ENCODE data around the gene LHB. TPM values are rescaled to one million over a fixed set of nuclear protein-coding genes. Genes with fewer than 3 reads are reported as not detected.

LHB gene
- total RNA-seq, 2 donors from 2014 or later = not detected

DNA sequence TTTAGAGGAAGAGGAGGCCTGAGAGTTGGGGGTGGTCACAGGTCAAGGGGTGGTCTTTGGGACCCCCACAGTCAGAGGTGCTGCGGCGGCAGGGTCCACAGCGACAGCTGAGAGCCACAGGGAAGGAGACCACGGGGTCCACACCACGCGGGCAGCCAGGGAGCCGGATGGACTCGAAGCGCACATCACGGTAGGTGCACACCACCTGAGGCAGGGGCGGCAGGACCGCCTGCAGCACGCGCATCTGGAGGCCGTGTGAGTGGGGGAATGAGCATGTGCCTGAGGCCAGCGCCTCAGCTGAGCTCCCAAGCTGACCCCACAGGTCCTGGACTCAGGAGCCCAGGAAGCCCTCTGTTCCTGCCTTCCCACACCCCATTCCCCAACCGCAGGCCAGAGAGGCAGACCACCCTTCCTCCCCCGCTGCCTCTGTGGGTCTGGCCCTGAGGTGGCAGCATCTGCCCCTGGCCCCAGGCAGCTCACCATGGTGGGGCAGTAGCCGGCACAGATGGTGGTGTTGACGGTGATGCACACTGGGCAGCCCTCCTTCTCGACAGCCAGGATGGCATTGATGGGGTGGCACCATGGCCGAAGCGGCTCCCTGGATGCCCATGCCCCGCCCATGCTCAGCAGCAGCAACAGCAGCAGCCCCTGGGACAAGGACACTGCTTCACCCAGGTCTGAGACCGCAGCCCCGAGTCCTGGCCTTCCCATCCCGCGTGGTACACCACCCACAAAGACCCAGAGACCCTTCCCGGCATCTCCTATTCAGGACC, 638 bp downstream of the LHB start:
- intact Hi-C loops (cut with DNase I) = no loop called here
- no peak for DNase-seq (ENCODE audit: low spot score)

DNA sequence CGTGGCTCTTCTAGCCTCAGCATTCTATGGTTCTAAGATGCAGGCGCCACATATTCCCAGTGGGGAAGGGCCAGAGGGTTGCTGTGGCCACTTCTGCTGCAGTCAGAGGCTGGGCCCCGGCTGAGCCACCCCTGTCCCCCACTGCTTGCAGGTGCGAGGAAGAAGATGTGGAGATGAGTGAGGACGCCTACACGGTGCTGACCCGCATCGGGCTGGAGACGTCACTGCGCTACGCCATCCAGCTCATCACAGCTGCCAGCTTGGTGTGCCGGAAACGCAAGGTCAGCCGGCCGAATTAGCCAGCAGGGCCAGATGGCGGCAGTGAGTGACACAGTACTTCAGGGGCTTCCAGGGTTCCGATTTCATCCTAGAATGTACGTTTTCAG, 2.0 kb downstream of the LHB start:
- no peak for DNase-seq (ENCODE audit: low spot score)
- intact Hi-C loops (cut with DNase I) = no loop called here

- no peak for DNase-seq (ENCODE audit: low spot score)
- intact Hi-C loops (cut with DNase I) = no loop called here
Measured at GRCh38 chr19:49014123-49014869, 2.6 kb downstream of the LHB start.

DNA sequence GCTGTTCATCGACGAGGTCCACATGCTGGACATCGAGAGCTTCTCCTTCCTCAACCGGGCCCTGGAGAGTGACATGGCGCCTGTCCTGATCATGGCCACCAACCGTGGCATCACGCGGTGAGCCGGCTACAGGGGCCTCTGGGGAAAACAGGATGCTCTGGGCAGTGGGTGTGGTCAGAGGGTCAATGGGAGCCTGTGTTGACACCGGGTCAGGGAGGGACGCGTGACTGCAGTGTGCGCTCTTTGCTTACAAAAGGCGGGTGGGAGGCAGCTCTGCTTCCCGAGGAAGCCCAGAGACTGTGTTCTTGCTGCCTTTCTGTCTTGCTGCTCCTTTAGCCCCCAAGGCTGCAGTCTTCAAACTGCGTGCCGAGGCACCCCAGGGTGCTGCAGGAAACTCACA, 5.7 kb downstream of the LHB start:
- DNase-seq (ENCODE audit: low spot score) = no peak
- intact Hi-C loops (cut with DNase I) = no loop called here

DNA sequence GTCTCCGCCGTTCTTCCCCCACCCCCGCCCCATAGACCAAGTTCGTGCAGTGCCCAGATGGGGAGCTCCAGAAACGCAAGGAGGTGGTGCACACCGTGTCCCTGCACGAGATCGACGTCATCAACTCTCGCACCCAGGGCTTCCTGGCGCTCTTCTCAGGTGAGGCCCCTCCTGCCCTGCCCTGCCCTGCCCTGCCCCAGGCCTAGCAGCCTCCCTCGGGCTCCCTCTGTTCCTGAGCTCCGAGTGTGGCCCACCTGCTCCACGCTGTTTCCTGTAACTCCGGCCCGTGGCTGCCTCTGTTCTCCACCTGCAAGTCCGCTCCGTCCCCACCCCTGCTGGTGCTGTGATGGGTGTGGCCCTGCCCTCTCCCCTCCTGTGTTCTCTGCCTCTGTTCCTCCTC, 6.4 kb downstream of the LHB start:
- intact Hi-C loops (cut with DNase I) = no loop called here
- DNase-seq (ENCODE audit: low spot score) = no peak

GRCh38 chr19:49009828-49010227, 7.1 kb downstream of the LHB start:
- DNase-seq (ENCODE audit: low spot score) = no peak
- intact Hi-C loops (cut with DNase I) = no loop called here

DNA sequence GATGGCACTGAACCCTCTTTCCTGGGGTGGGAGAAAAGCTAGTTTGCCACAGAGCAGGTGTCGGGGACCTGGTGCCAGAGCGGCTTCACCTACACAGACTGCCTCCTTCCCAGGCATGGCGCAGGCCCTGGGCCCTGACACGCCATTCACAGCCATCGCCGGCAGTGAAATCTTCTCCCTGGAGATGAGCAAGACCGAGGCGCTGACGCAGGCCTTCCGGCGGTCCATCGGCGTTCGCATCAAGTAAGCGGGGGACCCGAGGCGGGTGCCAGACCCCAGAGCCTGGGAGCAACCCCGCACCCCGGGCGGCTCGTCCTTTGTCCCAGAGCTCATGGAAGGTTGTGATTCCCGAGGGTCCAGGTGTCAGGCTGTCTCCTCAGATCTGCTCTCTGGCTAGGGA, 10.0 kb downstream of the LHB start:
- intact Hi-C loops (cut with DNase I) = no loop called here
- no peak for DNase-seq (ENCODE audit: low spot score)

DNA sequence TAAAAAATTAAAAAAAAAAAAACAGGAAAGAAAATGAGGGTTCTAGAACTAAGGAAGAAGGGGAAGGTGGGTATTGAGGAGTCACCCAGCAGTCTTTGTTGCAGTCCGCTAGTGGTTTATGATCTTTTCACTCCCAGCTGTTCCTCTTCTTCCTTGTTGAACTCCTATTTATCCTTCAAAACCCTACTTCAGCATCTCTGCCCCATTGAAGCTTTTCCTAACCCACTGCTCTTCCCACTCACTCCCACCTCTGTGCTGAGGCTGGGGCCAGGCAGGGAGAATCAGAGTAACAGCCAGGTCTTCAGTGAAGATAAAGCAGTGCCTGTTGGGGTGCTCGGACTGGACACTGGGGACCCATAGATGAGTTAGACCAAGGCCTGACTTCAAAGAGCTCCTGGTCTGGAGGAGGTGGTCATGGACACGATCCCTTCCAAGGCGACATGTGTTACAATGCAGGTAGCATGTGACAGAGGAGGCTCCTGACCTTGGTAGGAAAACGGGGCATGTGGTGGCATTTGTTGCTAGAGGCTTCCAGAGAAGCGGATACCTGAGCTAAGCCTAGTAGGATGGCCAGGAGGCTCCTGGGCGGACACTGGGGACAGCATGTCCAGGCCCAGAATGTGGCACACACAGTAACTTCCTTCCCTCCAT, 11.8 kb downstream of the LHB start:
- no peak for DNase-seq (ENCODE audit: low spot score)
- intact Hi-C loops (cut with DNase I) = no loop called here

DNA sequence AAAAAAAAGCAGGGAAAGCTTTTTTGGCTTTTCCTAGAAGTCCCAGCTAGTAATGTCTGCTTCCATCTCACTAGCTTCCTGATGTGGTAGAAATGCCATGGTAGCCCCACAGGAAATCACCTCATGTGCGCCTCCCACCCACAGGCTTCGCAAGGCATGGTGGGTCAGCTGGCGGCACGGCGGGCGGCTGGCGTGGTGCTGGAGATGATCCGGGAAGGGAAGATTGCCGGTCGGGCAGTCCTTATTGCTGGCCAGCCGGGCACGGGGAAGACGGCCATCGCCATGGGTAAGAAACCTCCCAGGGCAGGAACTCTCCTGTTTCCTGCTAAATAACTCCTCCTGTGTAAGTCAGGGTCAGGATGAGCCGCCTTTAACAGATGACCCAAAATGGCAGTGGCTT, 12.8 kb downstream of the LHB start:
- intact Hi-C loops (cut with DNase I) = no loop called here
- no peak for DNase-seq (ENCODE audit: low spot score)

DNA sequence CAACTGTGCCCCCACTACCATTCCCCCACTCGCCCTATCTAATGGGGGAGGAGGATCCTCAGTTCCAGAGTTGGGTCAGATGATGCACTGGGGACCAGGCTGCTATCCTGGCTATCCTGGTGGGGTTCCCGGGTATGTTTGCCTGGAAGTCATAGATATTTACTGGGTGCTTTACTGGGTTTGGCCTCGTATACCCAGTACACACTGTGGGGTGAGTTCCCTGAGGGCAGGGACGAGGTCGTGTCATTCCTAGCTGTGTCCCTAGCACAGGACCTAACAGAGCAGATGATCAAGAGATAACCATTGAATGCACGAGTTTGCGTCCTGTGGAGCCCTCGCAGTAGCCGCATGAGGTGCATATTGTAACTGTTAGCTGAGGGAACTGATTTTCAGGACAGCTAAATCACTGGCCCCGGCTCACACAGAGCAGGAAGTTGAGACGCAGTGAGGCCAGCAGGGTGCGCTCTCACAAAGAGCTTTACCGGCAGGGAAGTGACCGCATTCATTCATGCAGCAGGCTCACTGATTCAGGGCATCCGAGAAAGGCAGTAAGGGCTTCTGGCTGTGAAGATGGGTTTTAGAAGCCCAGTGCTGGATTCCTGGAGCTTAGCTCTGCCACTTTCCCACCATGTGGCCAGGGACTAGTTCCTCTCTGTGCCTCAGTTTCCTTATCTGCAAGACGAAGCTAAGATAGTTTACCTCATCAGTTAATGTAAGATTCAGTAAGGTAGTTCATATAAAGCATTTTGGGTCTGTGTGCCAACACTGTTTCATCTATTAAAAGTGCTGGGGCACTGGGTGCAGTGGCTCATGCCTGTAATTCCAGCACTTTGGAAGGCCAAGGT, 17.2 kb downstream of the LHB start:
- intact Hi-C loops (cut with DNase I) = no loop called here
- DNase-seq (ENCODE audit: low spot score) = no peak

- intact Hi-C loops (cut with DNase I) = no loop called here
- DNase-seq (ENCODE audit: low spot score) = no peak
Measured at GRCh38 chr19:48997972-48998371, 18.9 kb downstream of the LHB start.

DNA sequence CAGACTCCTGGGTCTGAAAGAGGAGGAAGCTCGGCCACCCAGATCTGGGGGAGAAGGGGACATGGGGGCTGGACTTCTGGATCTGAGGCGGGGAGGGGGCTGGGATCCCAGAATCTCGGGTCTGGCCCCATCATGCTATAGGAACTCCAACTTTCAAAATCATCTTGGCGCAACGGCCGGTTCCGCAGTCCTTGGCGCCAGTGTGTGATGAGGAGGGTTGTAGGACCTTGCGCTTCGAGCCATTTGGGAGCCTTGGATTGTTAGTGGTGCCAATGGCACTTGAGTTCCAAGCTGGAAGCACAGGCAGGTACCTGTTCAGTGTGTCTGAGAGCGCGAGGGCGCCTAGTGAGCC, 22.9 kb downstream of the LHB start:
- DNase-seq (ENCODE audit: low spot score) = no peak
- intact Hi-C loops (cut with DNase I) = no loop called here

GRCh38 chr19:48993175-48994034, 23.5 kb downstream of the LHB start, which contains the start of the genes GYS1 and RUVBL2:
TSS of gene GYS1 (minus strand) at chr19:48993309. CDS start at chr19:48993112, 197 bp downstream.
TSS of gene RUVBL2 (plus strand) at chr19:48993887. CDS start at chr19:48993912, 25 bp downstream.
- DNase-seq (ENCODE audit: low spot score) = peak; percentile 100
- intact Hi-C loops (cut with DNase I) = no loop called here

GRCh38 chr19:48992581-48993174, 24.2 kb downstream of the LHB start:
- no peak for DNase-seq (ENCODE audit: low spot score)
- intact Hi-C loops (cut with DNase I) = no loop called here

- intact Hi-C loops (cut with DNase I) = no loop called here
- no peak for DNase-seq (ENCODE audit: low spot score)
Measured at GRCh38 chr19:48991873-48992580, 24.9 kb downstream of the LHB start.

- intact Hi-C loops (cut with DNase I) = no loop called here
- DNase-seq (ENCODE audit: low spot score) = no peak
Measured at GRCh38 chr19:48991011-48991609, 25.8 kb downstream of the LHB start.

GRCh38 chr19:48990400-48990799, 26.5 kb downstream of the LHB start:
- no peak for DNase-seq (ENCODE audit: low spot score)
- intact Hi-C loops (cut with DNase I) = no loop called here
